ENCODE results near the gene NEDD8.

The NEDD8 gene

GRCh38 chr14:24262821-24263733, 30.9 kb upstream of the NEDD8 start, which contains the start of gene TGM1:
Gene TGM1, minus strand, starts transcription at chr14:24263177. Its CDS starts 825 bp downstream, at chr14:24262352.
- DNase-seq, result no peak

- no peak for DNase-seq
Observed at GRCh38 chr14:24261969-24262327, 29.8 kb upstream of the NEDD8 start.

- DNase-seq, result no peak
Observed at GRCh38 chr14:24261256-24261968, 29.2 kb upstream of the NEDD8 start.

DNA sequence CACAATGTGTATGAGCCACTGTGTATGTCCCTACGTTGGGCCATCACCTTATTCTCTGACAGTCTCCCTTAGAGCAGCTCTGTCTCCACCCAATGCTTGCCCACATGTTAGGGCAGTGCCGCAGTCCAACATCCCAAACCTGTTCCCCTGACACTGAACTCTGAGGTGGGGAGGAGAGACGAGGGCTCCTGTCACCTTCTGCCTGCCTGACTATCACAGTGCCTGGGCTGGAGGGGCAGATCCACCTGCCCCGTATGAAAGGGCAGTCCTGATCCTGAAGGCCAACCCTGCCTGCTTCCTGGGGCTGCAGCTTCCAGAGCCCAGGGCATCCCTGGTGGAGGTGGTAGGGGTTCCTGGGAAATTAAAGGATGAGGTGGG, 28.6 kb upstream of the NEDD8 start:
- no peak for DNase-seq

DNA sequence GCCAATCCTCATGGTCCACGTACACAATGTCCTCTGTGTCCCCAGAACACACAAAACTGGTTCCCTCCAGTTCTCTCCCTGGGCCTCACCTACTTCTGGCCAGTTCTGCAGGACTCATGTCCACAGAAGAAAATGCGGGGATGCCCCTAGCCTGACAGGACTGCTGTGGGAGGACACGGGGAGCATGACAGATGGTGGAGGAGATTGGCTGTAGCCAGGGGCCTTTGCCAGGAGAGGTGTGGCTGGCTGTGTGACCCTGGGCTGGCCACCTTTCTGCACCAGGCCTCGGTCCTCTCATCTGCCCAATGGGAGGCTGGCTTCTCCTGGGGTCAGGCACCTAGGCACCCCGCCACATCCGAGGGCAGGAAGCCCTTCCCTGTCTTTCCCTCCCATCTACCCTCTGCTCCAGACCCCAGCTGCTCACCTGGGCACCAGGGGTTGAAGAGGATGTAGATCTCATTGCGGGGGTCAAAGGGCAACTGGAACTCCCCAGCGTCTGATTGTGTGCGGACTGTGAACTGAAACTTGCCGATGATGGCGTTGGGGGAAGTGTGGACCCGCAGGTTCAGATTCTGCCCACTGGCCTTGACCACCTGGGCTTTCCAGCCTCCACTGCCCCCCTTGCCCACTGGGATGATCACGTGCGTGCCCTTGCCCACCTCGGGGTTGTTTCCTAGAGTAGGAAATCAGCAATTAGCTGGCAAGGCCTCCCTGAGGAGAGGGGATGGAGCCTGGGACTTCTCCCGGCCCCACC, 28.0 kb upstream of the NEDD8 start:
- DNase-seq, result no peak

GRCh38 chr14:24259282-24260025, 27.3 kb upstream of the NEDD8 start:
- DNase-seq, result no peak

DNA sequence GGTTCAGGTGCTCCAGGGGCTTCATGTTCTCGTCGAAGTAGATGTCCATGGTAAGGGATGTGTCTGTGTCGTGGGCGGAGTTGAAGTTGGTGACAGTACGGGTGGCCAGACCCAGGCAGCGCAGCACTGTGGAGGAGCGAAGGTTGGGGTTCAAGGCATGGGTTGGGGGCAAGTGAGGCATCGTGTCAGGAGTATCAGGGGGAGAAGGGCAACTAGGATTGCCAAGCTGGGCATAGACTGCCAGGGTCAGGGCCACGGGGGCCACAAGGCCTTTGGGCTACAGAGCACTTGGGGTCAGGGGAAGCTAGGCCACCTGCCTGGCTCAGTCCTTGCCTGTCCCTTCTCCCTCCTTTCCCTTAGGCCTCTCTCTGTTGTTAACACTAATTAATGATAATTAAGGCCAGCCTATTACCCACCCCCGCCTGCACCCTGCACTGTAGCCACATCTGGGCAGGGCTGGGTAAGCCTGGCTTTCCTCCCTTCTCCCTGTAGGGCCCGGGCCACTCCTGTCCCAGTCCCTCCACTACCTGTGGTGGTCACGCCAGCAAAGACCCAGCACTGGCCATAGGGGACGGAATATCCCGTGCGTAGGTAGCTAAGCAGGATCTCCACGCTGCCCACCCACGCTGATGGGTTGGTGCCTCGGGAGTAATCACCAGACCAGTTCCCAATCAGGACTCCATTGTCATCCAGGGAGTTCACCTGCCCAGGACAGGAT, 26.5 kb upstream of the NEDD8 start:
- DNase-seq, result no peak

DNA sequence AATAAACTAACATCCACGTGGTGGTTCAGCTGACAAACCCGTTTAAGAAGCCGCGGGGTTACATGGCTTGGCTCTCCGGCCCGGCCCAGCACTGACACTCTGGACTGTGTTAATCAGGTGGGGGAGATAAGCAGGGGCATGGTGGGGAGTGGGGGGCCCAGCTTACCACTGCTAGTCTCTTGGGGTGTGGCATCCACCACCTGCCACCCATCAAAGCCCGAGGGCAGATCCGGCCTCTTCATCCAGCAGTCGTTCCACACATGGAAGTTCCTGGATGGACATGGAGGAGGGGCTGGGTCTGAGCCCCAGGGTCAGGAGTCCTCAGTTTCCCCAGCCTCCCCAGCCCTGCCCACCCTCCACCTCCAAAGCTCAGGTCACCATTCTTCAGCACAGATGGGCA, 26.0 kb upstream of the NEDD8 start:
- DNase-seq, result no peak

DNA sequence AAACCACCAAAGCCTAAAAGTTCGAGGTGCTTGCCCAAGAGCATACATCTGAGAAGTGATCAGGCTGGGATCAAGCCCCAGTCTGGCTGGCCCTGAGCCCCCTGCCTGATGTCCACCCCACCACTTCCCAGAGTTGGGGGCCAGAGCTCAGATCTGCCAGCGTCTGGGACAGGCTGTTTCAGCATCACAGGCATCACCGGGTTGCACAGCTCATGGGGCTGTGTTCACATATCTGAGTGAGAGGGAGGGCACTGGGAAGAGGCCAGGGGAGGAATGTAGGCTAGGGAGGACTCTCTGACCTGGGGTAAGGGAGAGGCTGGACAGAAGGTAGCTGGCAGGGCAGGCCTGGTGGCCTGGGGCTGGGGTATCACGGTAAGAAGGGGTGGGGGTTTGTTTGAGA, 24.8 kb upstream of the NEDD8 start:
- DNase-seq, result no peak

- DNase-seq, result no peak
Observed at GRCh38 chr14:24255931-24256711, 24.0 kb upstream of the NEDD8 start.

DNA sequence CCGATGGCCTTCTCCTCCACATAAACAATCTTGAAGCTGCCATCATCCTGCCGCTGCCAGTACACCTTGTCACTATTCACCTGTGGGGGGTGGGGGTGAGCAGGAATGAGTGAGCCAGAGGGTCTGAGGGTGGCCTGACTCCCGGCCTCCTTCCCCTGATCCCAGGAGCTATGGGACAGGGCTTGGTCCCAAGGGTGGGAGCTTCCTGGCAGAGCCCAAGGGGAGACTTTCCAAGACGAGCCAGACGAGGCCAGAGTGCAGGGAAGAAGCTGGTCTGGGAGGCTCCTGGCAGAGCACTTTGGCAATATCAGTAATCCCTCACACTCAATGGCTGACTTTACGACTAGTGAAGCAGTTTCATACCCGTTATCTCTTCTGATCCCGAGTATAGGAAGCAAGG, 23.3 kb upstream of the NEDD8 start:
- DNase-seq, result no peak

DNA sequence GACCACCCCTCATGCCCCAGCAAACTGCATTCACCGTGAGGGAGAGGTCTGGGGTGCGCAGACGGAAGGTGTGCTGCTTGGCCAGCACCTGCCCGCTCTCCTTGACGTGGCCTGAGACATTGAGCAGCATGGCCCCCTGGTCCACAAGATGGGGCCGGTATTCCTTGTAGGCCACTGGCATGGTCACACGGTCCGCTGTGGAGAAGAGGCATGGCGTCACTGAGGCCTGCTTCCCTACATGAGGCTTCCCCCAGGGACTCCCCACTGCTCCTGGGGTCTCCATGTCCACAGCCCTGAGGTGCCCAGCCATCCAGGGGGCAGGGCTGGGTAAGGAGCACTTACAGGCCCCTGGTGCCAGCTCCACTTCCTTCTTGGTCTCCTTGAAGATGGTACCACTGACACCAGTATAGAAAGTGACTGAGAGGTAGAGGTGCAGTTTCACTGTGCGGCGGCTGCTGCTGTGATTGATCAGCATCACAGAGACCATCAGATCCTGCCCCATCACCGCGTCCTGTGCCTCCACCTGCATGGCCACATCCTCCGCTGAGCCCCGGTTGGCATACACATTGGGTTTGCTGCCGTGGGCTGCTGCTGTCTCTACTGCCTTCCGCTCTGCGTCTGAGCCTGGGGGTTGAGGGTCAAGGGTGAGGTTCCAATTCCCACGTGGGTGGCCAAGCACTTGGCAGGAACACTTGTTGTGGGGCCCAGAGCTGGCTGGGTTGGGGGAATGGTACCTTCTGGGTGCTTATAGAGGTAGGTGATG, 22.6 kb upstream of the NEDD8 start:
- no peak for DNase-seq

GRCh38 chr14:24253936-24254335, 21.8 kb upstream of the NEDD8 start:
- DNase-seq, result no peak

DNA sequence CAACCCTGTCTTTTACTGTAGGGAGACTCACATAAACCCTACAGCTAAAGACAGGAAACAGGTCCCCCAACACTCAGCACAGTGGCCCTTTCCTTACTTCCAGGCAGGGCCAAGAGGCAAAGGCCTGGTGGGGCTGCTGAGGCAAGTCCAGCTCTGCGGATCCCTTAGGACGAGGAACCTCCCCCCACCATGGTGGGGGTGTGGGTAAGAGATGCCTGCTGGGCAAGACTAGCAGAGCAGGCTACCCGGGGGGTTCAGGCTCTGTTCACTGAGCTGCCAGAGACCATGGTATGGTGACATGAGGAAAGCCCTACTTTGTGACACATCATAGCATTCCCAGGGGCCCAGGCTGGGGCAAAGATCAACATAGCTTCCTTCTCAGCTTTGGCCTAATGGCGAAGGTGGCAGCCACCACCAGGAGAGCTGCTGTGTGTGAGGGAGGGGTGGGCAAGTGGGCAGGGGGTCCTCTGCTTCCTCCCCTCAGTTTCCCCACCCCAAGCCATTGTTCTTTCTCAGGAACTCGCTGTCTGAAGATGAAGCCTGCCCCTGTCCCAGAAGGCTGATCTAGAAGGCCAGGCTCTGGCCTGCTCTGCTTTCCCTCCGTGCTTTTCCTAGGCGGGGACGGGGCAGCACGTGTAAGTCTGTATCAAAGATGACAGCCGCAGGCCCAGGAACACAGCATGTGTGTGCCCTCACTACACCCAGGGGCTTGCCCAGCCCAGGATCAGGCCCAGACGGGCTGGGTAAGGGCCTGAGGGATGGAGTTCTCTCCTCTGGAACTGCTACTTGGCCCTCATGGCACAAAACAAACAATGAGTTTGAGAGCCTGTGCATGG, 20.3 kb upstream of the NEDD8 start:
- no peak for DNase-seq

GRCh38 chr14:24251880-24252288, 19.7 kb upstream of the NEDD8 start:
- no peak for DNase-seq

GRCh38 chr14:24250354-24250753, 18.2 kb upstream of the NEDD8 start:
- DNase-seq, result no peak

GRCh38 chr14:24249230-24250021, 17.3 kb upstream of the NEDD8 start:
- DNase-seq, result no peak

DNA sequence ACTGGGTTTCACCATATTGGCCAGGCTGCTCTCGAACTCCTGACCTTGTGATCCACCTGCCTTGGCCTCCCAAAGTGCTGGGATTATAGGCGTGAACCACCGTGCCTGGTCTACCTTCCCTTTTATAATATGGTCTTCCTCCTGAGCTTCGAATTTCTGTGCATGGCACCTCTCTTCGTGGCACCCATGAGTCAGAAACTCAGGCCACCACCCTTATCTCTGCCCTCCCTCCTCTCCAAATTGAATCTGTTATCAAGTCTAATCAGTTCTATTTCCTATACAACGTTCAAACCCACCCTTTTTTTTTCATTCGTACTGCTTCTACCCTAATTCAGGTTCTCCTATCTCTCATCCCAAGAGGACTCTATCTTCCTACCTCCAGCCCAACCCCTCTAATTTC, 15.3 kb upstream of the NEDD8 start:
- DNase-seq, result no peak

- no peak for DNase-seq
Observed at GRCh38 chr14:24246765-24247212, 14.6 kb upstream of the NEDD8 start.

Measured in NCI-H2107 (cell line).